ENCODE results near the gene PICALM. TPM values are rescaled to one million over a fixed set of nuclear protein-coding genes. Genes with fewer than 3 reads are reported as not detected.

The PICALM gene
- total and polyA plus RNA-seq, 9 of the 15 experiments (the other 6 are each of a cell fraction or from before 2014, with no cell fraction given), result 41.3 to 990 (median 309) TPM

- TF ChIP-seq E2F3 (CRISPR knock-in tag; IDR thresholded peaks at IDR 0.05), result no peak
- no peak for TF ChIP-seq LARP7 (IDR thresholded peaks at IDR 0.05)
- peak; percentile 41; the same call in 1 of the 2 replicates for TF ChIP-seq FOSL1 (tag; conservative IDR thresholded peaks at IDR 0.05)
- TF ChIP-seq VEZF1 (CRISPR knock-in tag; IDR thresholded peaks at IDR 0.05), result 0 out of 2 replicates have a peak, but pooled peaks have one; percentile 7
- TF ChIP-seq ATF3 (IDR thresholded peaks at IDR 0.05), result peak; percentile 26; the same call in 1 of the 2 replicates
- TF ChIP-seq ATF3 (CRISPR knock-in tag; conservative IDR thresholded peaks at IDR 0.05), result no peak
- no peak for TF ChIP-seq SIN3B (IDR thresholded peaks at IDR 0.05; ENCODE audit: low read depth)
- TF ChIP-seq CEBPG (CRISPR knock-in tag; IDR thresholded peaks at IDR 0.05), result no peak
- TF ChIP-seq CEBPG (tag; conservative IDR thresholded peaks at IDR 0.05 in 1 of 2, IDR thresholded peaks at IDR 0.05 in 1 of 2), result peak in 1 of 2 experiments; percentile 49; a peak in 2 of 4 replicates
- TF ChIP-seq L3MBTL2 (IDR thresholded peaks at IDR 0.05), result no peak
- no peak for TF ChIP-seq CHAMP1 (IDR thresholded peaks at IDR 0.05)
- TF ChIP-seq ZNF778 (CRISPR knock-in tag; IDR thresholded peaks at IDR 0.05), result no peak
- no peak for TF ChIP-seq ZKSCAN3 (CRISPR knock-in tag; IDR thresholded peaks at IDR 0.05)
- no peak for TF ChIP-seq RCOR1 (IDR thresholded peaks at IDR 0.05; ENCODE audit: borderline replicate concordance in 1 of 2, low read depth in 2 of 2, low read length in 2 of 2)
- peak; percentile 38; the same call in 1 of the 2 replicates for TF ChIP-seq SP1 (CRISPR knock-in tag; IDR thresholded peaks at IDR 0.05)
- 0 out of 2 replicates have a peak, but pooled peaks have one; percentile 39 for TF ChIP-seq CTBP1 (IDR thresholded peaks at IDR 0.05; ENCODE audit: borderline replicate concordance)
- no peak for TF ChIP-seq TEAD1 (CRISPR knock-in tag; IDR thresholded peaks at IDR 0.05)
- 0 out of 2 replicates have a peak, but pooled peaks have one; percentile 18 for TF ChIP-seq DPF2 (IDR thresholded peaks at IDR 0.05)
- TF ChIP-seq SREBF2 (CRISPR knock-in tag; IDR thresholded peaks at IDR 0.05), result no peak
- TF ChIP-seq POLR2G (IDR thresholded peaks at IDR 0.05; ENCODE audit: low read depth, low read length), result peak; percentile 29; the same call in 1 of the 2 replicates
Measured at GRCh38 chr11:86117001-86117711, 48.3 kb upstream of the PICALM start (continued).

Measured in K562 (cell line).